ENCODE data around the gene HIGD1B. TPM values are rescaled to one million over a fixed set of nuclear protein-coding genes. Genes with fewer than 3 reads are reported as not detected.
A peak's percentile ranks its signal among the peaks of the same experiment; 100 is the strongest.

HIGD1B gene
- total RNA-seq, 4 donors from 2014 or later: not detected

GRCh38 chr17:44826123-44826790 lies 21.4 kb upstream of the HIGD1B start:
- TF ChIP-seq POLR2AphosphoS5 (IDR thresholded peaks at IDR 0.05): no peak
- TF ChIP-seq, protein P1, sequence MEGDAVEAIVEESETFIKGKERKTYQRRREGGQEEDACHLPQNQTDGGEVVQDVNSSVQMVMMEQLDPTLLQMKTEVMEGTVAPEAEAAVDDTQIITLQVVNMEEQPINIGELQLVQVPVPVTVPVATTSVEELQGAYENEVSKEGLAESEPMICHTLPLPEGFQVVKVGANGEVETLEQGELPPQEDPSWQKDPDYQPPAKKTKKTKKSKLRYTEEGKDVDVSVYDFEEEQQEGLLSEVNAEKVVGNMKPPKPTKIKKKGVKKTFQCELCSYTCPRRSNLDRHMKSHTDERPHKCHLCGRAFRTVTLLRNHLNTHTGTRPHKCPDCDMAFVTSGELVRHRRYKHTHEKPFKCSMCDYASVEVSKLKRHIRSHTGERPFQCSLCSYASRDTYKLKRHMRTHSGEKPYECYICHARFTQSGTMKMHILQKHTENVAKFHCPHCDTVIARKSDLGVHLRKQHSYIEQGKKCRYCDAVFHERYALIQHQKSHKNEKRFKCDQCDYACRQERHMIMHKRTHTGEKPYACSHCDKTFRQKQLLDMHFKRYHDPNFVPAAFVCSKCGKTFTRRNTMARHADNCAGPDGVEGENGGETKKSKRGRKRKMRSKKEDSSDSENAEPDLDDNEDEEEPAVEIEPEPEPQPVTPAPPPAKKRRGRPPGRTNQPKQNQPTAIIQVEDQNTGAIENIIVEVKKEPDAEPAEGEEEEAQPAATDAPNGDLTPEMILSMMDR (IDR thresholded peaks at IDR 0.05): no peak
- TF ChIP-seq EP300 (IDR thresholded peaks at IDR 0.05): no peak
- TF ChIP-seq POLR2A (IDR thresholded peaks at IDR 0.05): no peak
- peak in 1 of 2 donors; percentile 35 for DNase-seq (ENCODE audit: low spot score in 2 of 2)
- H3K27ac ChIP-seq: no peak overlapping the region
- H3K4me1 ChIP-seq: peaks cover 17% of the 10 kb centered on the region
- H3K27me3 ChIP-seq: peaks cover 69% of the 10 kb centered on the region
- no peak overlapping the region for H3K4me3 ChIP-seq
- no peaks in the 10 kb centered on the region for H3K9me3 ChIP-seq
- no peaks in the 10 kb centered on the region for H3K36me3 ChIP-seq
- 89% methylated on average over 15 of the region's 15 CpGs for WGBS

DNA sequence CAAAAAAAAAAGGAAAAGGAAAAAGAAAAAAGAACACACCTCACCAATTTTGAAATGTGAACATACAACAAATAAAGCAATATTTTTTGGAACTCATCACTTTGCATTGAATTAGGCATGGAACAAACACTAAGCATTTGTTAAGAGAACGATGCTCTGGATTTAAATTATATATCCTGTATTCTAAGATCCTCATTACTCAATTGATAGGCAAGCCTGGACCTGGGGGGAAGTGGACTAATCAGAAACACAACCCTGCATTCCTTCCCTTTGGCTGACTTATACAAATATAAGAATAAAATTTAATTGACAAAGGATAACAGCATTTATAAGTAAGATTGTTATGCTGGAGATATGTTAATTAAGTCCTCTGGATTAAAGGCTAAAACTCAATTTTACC lies 19.8 kb upstream of the HIGD1B start:
- DNase-seq (ENCODE audit: low spot score in 2 of 2): no peak
- no peaks in the 10 kb centered on the region for H3K36me3 ChIP-seq
- TF ChIP-seq EP300 (IDR thresholded peaks at IDR 0.05): no peak
- no peak for TF ChIP-seq POLR2A (IDR thresholded peaks at IDR 0.05)
- TF ChIP-seq, protein P1 (IDR thresholded peaks at IDR 0.05): no peak
- H3K27me3 ChIP-seq: peaks cover 84% of the 10 kb centered on the region
- no peak overlapping the region for H3K4me3 ChIP-seq
- peaks cover 17% of the 10 kb centered on the region for H3K4me1 ChIP-seq
- WGBS: 69% methylated on average over 1 of the region's 1 CpG
- no peaks in the 10 kb centered on the region for H3K9me3 ChIP-seq
- H3K27ac ChIP-seq: no peak overlapping the region

- TF ChIP-seq POLR2A (IDR thresholded peaks at IDR 0.05) (no peak), EP300 (IDR thresholded peaks at IDR 0.05) (no peak), POLR2AphosphoS5 (IDR thresholded peaks at IDR 0.05) (no peak)
- TF ChIP-seq, protein P1 (IDR thresholded peaks at IDR 0.05): no peak
- 9% methylated on average over 21 of the region's 21 CpGs for WGBS
- Histone ChIP-seq H3K9me3 (no peaks in the 10 kb centered on the region), H3K27ac (peak overlapping the region; percentile 65), H3K4me3 (peak overlapping the region; percentile 58), H3K4me1 (peaks cover 17% of the 10 kb centered on the region), H3K36me3 (no peaks in the 10 kb centered on the region), H3K27me3 (peaks cover 87% of the 10 kb centered on the region)
- DNase-seq (ENCODE audit: low spot score in 2 of 2): no peak
These were observed 18.7 kb upstream of the HIGD1B start for GRCh38 chr17:44828919-44829522.

GRCh38 chr17:44829523-44830358 lies 17.9 kb upstream of the HIGD1B start, which contains the start of gene GJC1:
GJC1 (minus strand) TSS chr17:44830287; CDS start chr17:44805817, 24,470 bp downstream.
- H3K9me3 ChIP-seq: no peaks in the 10 kb centered on the region
- no peak for DNase-seq (ENCODE audit: low spot score in 2 of 2)
- H3K4me1 ChIP-seq: peaks cover 17% of the 10 kb centered on the region
- peak within 1 kb of the TSS; percentile 58 for H3K4me3 ChIP-seq
- no peak for TF ChIP-seq POLR2AphosphoS5 (IDR thresholded peaks at IDR 0.05)
- no peak for TF ChIP-seq POLR2A (IDR thresholded peaks at IDR 0.05)
- TF ChIP-seq EP300 (IDR thresholded peaks at IDR 0.05): no peak
- TF ChIP-seq, protein P1 (IDR thresholded peaks at IDR 0.05): no peak
- H3K36me3 ChIP-seq: no peaks in the 10 kb centered on the region
- WGBS: 0% methylated on average over 19 of the region's 123 CpGs
- H3K27me3 ChIP-seq: peaks cover 92% of the 10 kb centered on the region
- peak within 1 kb of the TSS; percentile 65 for H3K27ac ChIP-seq

Measured in suprapubic skin (tissue), 4 donors.